Activated naive CD4-positive, alpha-beta T cell treated with anti-CD3 and anti-CD28 coated beads for 36 hours (primary cell): ENCODE data around the gene TMEM45B. TPM values are rescaled to one million over a fixed set of nuclear protein-coding genes. Genes with fewer than 3 reads are reported as not detected.
"Not testable (repeated sequence)": the region's sequence is repeated elsewhere in the genome, so short reads cannot be mapped to it uniquely, and the experiment has no call there.

Experiments
- CTCF ChIA-PET: fragments of 350-600 bp; sonication (Branson Sonifier 250); formaldehyde crosslinking; loops from one replicate; lab custom pipeline; 2021; ENCODE audit warnings: antibody characterized with exemption; lab: Charles Lee
- DNase-seq: peaks from one replicate; pipeline ENCODE4 v3.0.0-alpha.2; 2020
- H3K27ac Mint-ChIP-seq: one replicate; pipeline ENCODE4 v1.8.0; 2021; ENCODE audit warnings: mild to moderate bottlenecking, mixed read lengths
- H3K27me3 Mint-ChIP-seq: one replicate; pipeline ENCODE4 v1.8.0; 2021; ENCODE audit warnings: low read depth, mixed read lengths
- H3K36me3 Mint-ChIP-seq: one replicate; pipeline ENCODE4 v1.8.0; 2021; ENCODE audit warnings: low read depth, mixed read lengths
- H3K4me1 Mint-ChIP-seq: one replicate; pipeline ENCODE4 v1.8.0; 2021; ENCODE audit warnings: low read depth, mixed read lengths
- H3K4me3 Mint-ChIP-seq: one replicate; pipeline ENCODE4 v1.8.0; 2021; ENCODE audit warnings: mild to moderate bottlenecking, moderate library complexity, mixed read lengths
- H3K9me3 Mint-ChIP-seq: one replicate; pipeline ENCODE4 v1.8.0; 2021; ENCODE audit warnings: mixed read lengths
- intact Hi-C: fragments of 100-400 bp; cut with micrococcal nuclease; formaldehyde crosslinking; loops from one replicate; pipeline ENCODE4 v1.15.1; 2023
- total RNA-seq, 2 experiments: library from RNA; stranded (reverse); gene quantifications; one replicate each; pipeline ENCODE4 v1.2.3, GENCODE V29; 2021

The TMEM45B gene
- total RNA-seq, 2 experiments from 2014 or later, result 3.8 to 3.9 TPM

GRCh38 chr11:129787532-129788155 is 28.0 kb upstream of the TMEM45B start:
- Mint-ChIP-seq H3K4me3 (no peak overlapping the region), H3K4me1 (peaks cover 23% of the 10 kb centered on the region), H3K27ac (no peak overlapping the region), H3K27me3 (no peaks in the 10 kb centered on the region), H3K36me3 (no peaks in the 10 kb centered on the region), H3K9me3 (no peaks in the 10 kb centered on the region)
- intact Hi-C loops, result loop anchor here (5.0 kb wide), 2 partner anchors 65 to 105 kb away; no protein-coding TSS in a partner anchor
- CTCF ChIA-PET, result no interaction called here
- no peak for DNase-seq

- Mint-ChIP-seq H3K4me1 (peaks cover 23% of the 10 kb centered on the region), H3K27ac (no peak overlapping the region), H3K4me3 (no peak overlapping the region), H3K9me3 (no peaks in the 10 kb centered on the region), H3K27me3 (no peaks in the 10 kb centered on the region), H3K36me3 (no peaks in the 10 kb centered on the region)
- no peak for DNase-seq
- CTCF ChIA-PET, result no interaction called here
- intact Hi-C loops, result loop anchor here (5.0 kb wide), 2 partner anchors 64 to 104 kb away; no protein-coding TSS in a partner anchor
Observed at GRCh38 chr11:129788278-129788677, 27.4 kb upstream of the TMEM45B start.

GRCh38 chr11:129790106-129790505 is 25.5 kb upstream of the TMEM45B start:
- intact Hi-C loops, result no loop called here
- CTCF ChIA-PET, result interaction anchor here (0.7 kb wide), 1 partner anchor 50 kb away, joined by 3 read pairs; no protein-coding TSS in a partner anchor
- Mint-ChIP-seq H3K9me3 (no peaks in the 10 kb centered on the region), H3K36me3 (no peaks in the 10 kb centered on the region), H3K4me3 (no peak overlapping the region), H3K27me3 (no peaks in the 10 kb centered on the region), H3K4me1 (peaks cover 23% of the 10 kb centered on the region), H3K27ac (no peak overlapping the region)
- no peak for DNase-seq

- no peak overlapping the region for H3K27ac Mint-ChIP-seq
- H3K4me1 Mint-ChIP-seq, result peaks cover 13% of the 10 kb centered on the region
- no peak overlapping the region for H3K4me3 Mint-ChIP-seq
- no peaks in the 10 kb centered on the region for H3K27me3 Mint-ChIP-seq
- intact Hi-C loops, result no loop called here
- peaks cover 9% of the 10 kb centered on the region for H3K9me3 Mint-ChIP-seq
- DNase-seq, result no peak
- CTCF ChIA-PET, result no interaction called here
- H3K36me3 Mint-ChIP-seq, result peaks cover 8% of the 10 kb centered on the region
Observed at GRCh38 chr11:129791515-129791914, 24.1 kb upstream of the TMEM45B start.

GRCh38 chr11:129792663-129793062 is 23.0 kb upstream of the TMEM45B start:
- intact Hi-C loops, result no loop called here
- Mint-ChIP-seq H3K4me3 (no peak overlapping the region), H3K4me1 (peaks cover 15% of the 10 kb centered on the region), H3K36me3 (peaks cover 8% of the 10 kb centered on the region), H3K27me3 (no peaks in the 10 kb centered on the region), H3K27ac (no peak overlapping the region), H3K9me3 (peaks cover 9% of the 10 kb centered on the region)
- CTCF ChIA-PET, result no interaction called here
- no peak for DNase-seq

GRCh38 chr11:129795089-129795488 is 20.6 kb upstream of the TMEM45B start:
- Mint-ChIP-seq H3K27me3 (no peaks in the 10 kb centered on the region), H3K9me3 (peaks cover 22% of the 10 kb centered on the region), H3K4me1 (peaks cover 26% of the 10 kb centered on the region), H3K36me3 (peaks cover 17% of the 10 kb centered on the region), H3K4me3 (no peak overlapping the region), H3K27ac (no peak overlapping the region)
- intact Hi-C loops, result no loop called here
- CTCF ChIA-PET, result no interaction called here
- DNase-seq, result no peak

- Mint-ChIP-seq H3K4me1 (peaks cover 35% of the 10 kb centered on the region), H3K36me3 (peaks cover 20% of the 10 kb centered on the region), H3K27me3 (no peaks in the 10 kb centered on the region), H3K27ac (no peak overlapping the region), H3K4me3 (no peak overlapping the region), H3K9me3 (peaks cover 23% of the 10 kb centered on the region)
- intact Hi-C loops, result no loop called here
- no peak for DNase-seq
- CTCF ChIA-PET, result no interaction called here
Observed at GRCh38 chr11:129798212-129798611, 17.4 kb upstream of the TMEM45B start.

GRCh38 chr11:129800162-129800561 is 15.5 kb upstream of the TMEM45B start:
- CTCF ChIA-PET, H3K4me3 Mint-ChIP-seq, H3K27me3 Mint-ChIP-seq, H3K27ac Mint-ChIP-seq, intact Hi-C loops, DNase-seq: not testable (repeated sequence)
- Mint-ChIP-seq H3K9me3 (peaks cover 33% of the 10 kb centered on the region), H3K36me3 (peaks cover 30% of the 10 kb centered on the region), H3K4me1 (peaks cover 53% of the 10 kb centered on the region)

- Mint-ChIP-seq H3K4me1 (peaks cover 58% of the 10 kb centered on the region), H3K4me3 (no peak overlapping the region), H3K9me3 (peaks cover 31% of the 10 kb centered on the region), H3K27me3 (no peaks in the 10 kb centered on the region), H3K36me3 (peaks cover 25% of the 10 kb centered on the region), H3K27ac (no peak overlapping the region)
- no peak for DNase-seq
- intact Hi-C loops, result no loop called here
- CTCF ChIA-PET, result no interaction called here
Observed at GRCh38 chr11:129800655-129801054, 15.0 kb upstream of the TMEM45B start.

- Mint-ChIP-seq H3K4me1 (peaks cover 70% of the 10 kb centered on the region), H3K27ac (peak overlapping the region; percentile 30), H3K36me3 (peaks cover 25% of the 10 kb centered on the region), H3K9me3 (peaks cover 32% of the 10 kb centered on the region), H3K27me3 (no peaks in the 10 kb centered on the region), H3K4me3 (peak overlapping the region; percentile 1)
- CTCF ChIA-PET, result interaction anchor here (0.5 to 2.9 kb wide), 4 partner anchors 11 to 204 kb away, joined by 3 to 6 read pairs (median 4); no protein-coding TSS in a partner anchor
- intact Hi-C loops, result loop anchor here (1.0 kb wide), 1 partner anchor 11 kb away; no protein-coding TSS in a partner anchor
- DNase-seq, result no peak
Observed at GRCh38 chr11:129803533-129803932, 12.1 kb upstream of the TMEM45B start.

GRCh38 chr11:129804012-129804411 is 11.6 kb upstream of the TMEM45B start:
- peaks cover 22% of the 10 kb centered on the region for H3K36me3 Mint-ChIP-seq
- peaks cover 30% of the 10 kb centered on the region for H3K9me3 Mint-ChIP-seq
- peak overlapping the region; percentile 30 for H3K27ac Mint-ChIP-seq
- H3K4me3 Mint-ChIP-seq, result peak overlapping the region; percentile 1
- CTCF ChIA-PET, result interaction anchor here (0.5 to 2.9 kb wide), 3 partner anchors 10 to 95 kb away, joined by 3 to 6 read pairs (median 3); no protein-coding TSS in a partner anchor
- intact Hi-C loops, result no loop called here
- DNase-seq, result peak; percentile 33
- no peaks in the 10 kb centered on the region for H3K27me3 Mint-ChIP-seq
- H3K4me1 Mint-ChIP-seq, result peaks cover 65% of the 10 kb centered on the region

- H3K27me3 Mint-ChIP-seq, CTCF ChIA-PET: not testable (repeated sequence)
- peaks cover 25% of the 10 kb centered on the region for H3K9me3 Mint-ChIP-seq
Observed at GRCh38 chr11:129808241-129808640, 7.4 kb upstream of the TMEM45B start.

More at GRCh38 chr11:129808241-129808640, 7.4 kb upstream of the TMEM45B start:
- Mint-ChIP-seq H3K36me3 (peaks cover 17% of the 10 kb centered on the region), H3K4me1 (peaks cover 58% of the 10 kb centered on the region)
- DNase-seq, intact Hi-C loops, H3K4me3 Mint-ChIP-seq, H3K27ac Mint-ChIP-seq: not testable (repeated sequence)
